Hepatocyte (in vitro differentiated cells): ENCODE results near the gene CRLF2.

ENCODE experiments used
- CTCF ChIP-seq: fragments of 200-600 bp; sonication (generic); IDR thresholded peaks from 2 replicates; pipeline ENCODE4 v1.5.1; 2016; ENCODE audit warnings: antibody characterized with exemption, mild to moderate bottlenecking; ENCODE audit not compliant: poor library complexity
- EZH2 ChIP-seq: fragments of 200-600 bp; sonication (generic); IDR thresholded peaks from 2 replicates; pipeline ENCODE4 v1.6.1; 2016; ENCODE audit warnings: antibody characterized with exemption, mild to moderate bottlenecking, borderline replicate concordance
- EZH2phosphoT487 ChIP-seq: fragments of 200-600 bp; sonication (generic); IDR thresholded peaks from one replicate; pipeline ENCODE4 v1.6.1; 2018; ENCODE audit warnings: antibody characterized with exemption, mild to moderate bottlenecking, low read depth, moderate library complexity; ENCODE audit not compliant: unreplicated experiment, severe bottlenecking

GRCh38 chrX:1190596-1191145, 21.8 kb downstream of the CRLF2 start:
- no peak for TF ChIP-seq CTCF
- TF ChIP-seq EZH2, result no peak
- TF ChIP-seq EZH2phosphoT487, result no peak
